GM15510 (cell line): ENCODE data around the gene LBP.

Source experiments
- POLR2A ChIP-seq: IDR thresholded peaks from 3 replicates; pipeline ENCODE4 v1.6.1; 2011; ENCODE audit warnings: borderline replicate concordance; ENCODE audit not compliant: insufficient read length; ENCODE audit errors: extremely low read depth

LBP gene

GRCh38 chr20:38315290-38315966, 30.9 kb upstream of the LBP start:
- no peak for TF ChIP-seq POLR2A

DNA sequence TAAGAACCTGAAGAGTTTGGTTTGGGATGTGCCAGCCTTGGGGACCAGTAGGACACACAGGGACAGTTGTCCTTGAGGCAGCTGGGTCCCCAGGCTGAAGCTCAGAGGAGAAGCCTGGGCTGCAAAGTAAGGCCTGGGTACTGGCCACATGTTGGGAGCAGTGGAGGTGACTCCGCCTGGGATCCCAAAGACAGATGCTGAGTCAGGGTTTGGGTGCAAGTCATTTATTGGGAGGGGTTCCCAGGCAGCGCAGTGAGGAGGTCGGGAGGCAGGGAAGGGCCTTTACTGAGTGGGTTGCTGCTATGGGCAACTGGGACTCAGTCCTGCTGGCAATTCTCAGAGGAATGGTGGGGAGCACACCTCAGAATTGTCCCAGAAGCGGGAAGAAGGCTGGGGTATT, 29.9 kb upstream of the LBP start:
- TF ChIP-seq POLR2A, result no peak

GRCh38 chr20:38317422-38317821, 28.9 kb upstream of the LBP start:
- no peak for TF ChIP-seq POLR2A

- TF ChIP-seq POLR2A, result no peak
These were observed 26.1 kb upstream of the LBP start for GRCh38 chr20:38320221-38320620.

- no peak for TF ChIP-seq POLR2A
These were observed 24.2 kb upstream of the LBP start for GRCh38 chr20:38321959-38322598.

GRCh38 chr20:38324159-38324558, 22.1 kb upstream of the LBP start:
- TF ChIP-seq POLR2A, result no peak

DNA sequence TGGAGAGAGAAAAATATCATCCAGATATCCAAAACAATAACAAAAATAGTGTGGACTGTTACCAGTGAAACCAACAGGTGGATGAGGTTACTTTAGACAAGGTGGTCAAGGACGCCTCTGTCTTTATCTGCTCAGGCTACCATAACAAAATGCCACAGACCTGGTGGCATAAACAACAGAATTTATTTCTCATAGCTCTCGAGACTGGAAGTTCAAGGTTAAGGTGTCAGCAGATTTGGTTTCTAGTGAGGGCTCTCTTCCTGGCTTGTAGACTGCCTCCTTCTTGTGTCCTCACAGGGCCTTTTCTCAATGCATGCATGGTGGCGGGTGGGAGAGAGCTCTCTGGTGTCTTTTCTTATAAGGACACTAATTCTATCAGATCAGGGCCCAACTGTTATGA, 21.1 kb upstream of the LBP start:
- no peak for TF ChIP-seq POLR2A

DNA sequence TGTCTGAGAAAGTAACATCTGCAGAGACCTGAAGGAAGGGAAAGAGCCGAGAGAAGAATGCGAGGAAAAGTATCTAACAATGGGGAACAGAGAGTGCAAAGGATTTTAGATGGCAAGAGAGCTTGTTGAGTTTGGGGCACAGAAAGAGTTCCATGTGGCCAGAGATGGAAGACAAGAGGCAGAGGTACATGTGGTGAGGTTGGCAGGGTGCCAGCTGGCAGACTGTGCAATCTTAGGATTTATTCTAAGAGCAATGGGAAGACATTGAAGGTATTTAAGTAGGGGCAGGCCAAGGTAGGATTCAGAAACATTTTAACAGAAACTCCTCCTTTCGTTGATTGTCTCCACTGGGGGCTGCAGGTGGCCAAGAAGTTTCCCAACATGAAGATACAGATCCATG, 20.4 kb upstream of the LBP start:
- TF ChIP-seq POLR2A, result no peak

- TF ChIP-seq POLR2A, result no peak
These were observed 20.0 kb upstream of the LBP start for GRCh38 chr20:38326309-38326708.

- TF ChIP-seq POLR2A, result no peak
These were observed 15.6 kb upstream of the LBP start for GRCh38 chr20:38330638-38331037.

DNA sequence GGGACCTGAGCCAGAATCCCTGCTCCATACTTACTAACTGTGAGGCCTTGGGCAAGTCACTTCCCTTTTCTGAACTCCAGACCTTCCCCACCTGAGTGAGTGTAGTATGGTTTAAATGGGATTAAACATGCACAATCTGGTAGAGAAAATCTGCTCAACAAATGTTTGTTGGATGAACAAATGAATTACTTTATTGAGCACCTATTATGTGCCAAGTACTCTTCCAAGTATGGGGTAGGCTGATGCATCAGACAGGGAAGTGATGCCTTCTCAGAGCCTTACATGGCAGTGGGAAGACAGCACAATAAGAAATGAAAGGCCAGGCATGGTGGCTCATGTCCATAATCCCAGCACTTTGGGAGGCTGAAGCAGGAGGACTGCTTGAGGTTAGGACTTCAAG, 15.0 kb upstream of the LBP start:
- no peak for TF ChIP-seq POLR2A

GRCh38 chr20:38331814-38332213, 14.5 kb upstream of the LBP start:
- TF ChIP-seq POLR2A, result no peak

DNA sequence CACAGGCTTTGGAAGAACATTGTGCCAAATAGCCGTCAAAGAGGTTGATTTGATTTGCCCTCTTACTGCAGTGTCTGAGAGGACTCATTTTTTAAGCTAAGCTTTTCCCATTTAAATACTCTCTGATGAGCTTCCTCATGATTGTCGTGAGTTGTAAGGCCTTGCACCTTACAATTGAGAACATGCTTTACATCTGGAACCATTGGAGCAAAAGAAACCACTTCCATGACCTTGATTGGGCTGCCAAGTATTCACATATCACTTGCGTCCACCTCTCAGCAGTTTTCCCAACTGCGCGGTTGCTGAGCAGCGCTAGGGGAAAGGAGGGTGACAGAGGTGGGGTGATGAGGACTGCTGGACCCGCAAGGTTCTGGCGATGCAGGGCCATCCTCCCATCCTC, 12.3 kb upstream of the LBP start:
- TF ChIP-seq POLR2A, result no peak

DNA sequence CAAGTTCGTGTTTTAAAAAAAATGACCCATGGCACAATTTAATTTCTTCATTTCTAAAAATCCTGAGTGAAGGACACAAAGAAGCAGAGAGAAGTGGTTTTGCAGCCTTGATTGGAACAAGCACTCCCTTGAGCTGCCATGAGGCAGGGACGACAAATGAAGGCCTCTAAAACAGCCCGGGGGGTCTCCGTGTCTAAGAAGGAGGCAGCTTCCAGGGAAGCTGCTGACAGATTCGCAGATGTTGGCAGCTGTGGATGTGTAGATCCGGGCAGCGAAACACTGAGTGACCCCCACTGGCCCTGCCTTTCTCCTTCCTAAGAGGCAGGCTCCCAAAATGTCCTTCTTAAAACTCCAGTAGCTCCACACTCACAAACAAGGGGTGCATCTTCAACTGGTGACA, 9.6 kb upstream of the LBP start:
- TF ChIP-seq POLR2A, result no peak

DNA sequence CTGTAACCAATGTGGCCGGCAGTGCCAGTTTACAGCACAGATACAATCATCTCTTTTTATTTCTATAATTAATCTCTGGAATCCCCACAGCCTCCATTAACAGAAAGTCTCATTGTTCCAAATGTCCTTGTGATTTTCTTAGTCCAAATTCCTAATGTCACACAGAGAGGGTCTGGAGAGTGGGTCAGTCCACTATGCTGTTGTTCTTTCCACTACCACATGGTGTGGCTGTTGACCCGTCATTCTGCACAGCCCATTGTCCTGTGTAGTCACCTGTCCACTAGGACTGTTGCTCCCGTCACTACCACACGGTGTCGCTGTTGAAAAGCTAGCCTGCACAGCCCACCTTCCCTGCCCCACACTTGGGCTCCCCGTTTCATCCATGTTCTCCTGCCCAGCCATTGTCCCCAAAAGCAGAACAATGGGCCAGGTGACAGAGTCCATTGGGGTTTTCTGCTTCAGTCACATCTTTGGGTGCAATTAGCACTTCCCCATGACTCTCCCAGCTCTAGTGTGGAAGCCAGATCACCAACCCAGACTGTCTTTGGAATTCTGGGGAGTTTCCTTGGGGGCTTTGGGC, 8.6 kb upstream of the LBP start:
- TF ChIP-seq POLR2A, result no peak

DNA sequence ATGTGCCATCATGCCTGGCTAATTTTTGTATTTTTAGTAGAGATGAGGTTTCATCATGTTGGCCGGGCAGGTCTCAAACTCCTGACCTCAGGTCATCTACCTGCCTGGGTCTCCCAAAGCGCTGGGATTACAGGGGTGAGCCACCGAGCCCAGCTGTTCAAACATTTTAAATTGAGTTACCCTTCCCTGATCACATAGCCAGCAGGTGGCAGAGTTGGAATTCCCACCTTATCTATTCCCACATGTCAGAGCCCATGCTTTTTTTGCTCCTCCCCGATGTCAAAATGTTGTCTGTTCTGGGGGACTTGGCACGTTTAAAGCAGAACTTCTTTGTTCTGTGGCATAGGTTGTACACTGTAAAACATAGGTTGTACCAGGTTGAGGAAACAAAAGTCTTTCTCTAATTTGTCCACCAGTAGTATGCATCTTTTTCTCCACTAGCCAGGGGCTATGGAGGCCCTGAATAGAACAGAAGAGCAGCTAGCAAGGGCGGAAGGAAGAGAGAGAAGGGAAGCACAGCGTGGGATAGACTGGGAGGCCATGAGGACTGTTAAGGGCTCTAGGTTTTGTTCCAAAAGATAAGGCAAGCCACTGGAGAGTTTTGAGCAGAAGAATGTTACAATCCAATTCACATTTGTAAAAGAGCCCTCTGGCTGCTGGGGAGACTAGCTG, 7.3 kb upstream of the LBP start:
- TF ChIP-seq POLR2A, result no peak

DNA sequence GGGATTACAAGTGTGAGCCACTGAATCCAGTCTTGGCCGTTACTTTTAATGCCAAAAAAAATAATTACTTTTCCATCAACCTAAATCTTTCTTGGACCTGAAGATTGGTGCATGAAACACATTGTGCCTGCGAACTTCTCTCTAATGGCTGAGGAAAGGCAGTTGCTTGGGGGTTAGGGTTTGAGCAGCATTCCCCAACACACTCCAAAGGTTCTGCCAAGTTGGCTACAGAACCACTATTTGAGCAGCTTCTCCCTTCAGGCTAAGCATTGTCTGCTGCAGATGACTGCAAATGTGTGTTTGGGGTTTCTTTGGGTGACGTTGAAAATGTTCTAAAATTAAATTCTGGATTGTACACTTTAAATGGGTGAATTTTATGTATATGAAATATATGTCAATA, 6.3 kb upstream of the LBP start:
- TF ChIP-seq POLR2A, result no peak

- TF ChIP-seq POLR2A, result no peak
These were observed 5.6 kb upstream of the LBP start for GRCh38 chr20:38340693-38341092.
